ENCODE results near the gene C4orf36.
A peak's percentile ranks its signal among the peaks of the same experiment; 100 is the strongest.
"Not testable (repeated sequence)": the region's sequence is repeated elsewhere in the genome, so short reads cannot be mapped to it uniquely, and the experiment has no call there.

Gene C4orf36

DNA sequence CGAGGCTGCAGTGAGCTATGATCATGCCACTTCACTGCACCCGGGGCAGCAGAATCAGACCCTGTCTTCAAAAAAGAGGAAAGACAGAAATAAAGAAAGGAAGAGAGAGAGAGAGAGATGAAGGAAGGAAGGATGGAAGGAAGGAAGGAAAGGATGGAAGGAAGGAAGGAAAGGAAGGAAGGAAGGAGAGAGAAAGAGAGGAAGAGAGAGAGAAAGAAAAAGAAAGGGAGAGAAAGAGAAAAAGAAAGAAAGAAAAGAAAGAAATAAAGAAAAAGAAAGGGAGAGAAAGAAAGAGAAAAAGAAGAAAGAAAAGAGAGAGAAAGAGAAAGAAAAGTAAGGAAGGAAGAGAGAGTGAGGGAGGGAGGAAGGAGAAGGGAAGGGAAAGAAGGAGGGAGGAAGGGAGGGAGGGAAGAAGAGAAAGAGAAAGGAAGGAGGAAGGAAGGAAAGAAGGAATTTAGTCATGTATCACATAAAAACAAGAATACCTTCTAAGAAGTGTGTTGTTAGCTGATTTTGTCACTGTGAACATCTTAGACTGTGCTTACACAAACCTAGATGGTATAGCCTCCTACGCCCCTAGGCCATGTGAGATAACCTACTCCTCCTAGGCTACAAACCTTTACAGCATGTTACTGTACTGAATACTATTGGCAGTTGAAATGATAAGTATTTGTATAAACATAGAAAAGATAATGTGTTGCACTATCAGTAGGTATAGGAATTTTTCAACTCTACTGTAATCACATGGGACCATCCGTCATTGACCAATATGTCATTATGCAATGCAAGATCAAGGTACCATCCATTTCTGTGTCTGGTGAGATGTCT, 25.2 kb upstream of the C4orf36 start:
- DNase-seq (ENCODE audit: low read depth in 2 of 2), result no peak

DNA sequence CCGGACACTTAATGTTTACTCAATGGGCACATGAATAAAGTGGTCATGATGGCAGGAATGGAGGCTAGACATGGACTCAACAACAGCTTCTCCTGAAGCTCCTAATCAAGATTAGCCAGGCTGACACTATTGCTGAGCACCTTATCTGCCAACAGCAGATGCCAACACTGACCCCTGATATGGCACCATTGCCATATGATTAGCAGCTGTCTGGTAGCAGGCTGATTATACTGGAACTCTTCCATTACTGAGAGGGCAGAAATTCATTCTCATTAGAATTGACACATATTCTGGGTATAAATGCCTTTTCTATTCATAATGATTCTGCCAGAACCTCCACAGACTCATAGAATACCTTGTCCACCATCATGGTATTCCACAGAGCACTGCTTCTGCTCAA, 24.2 kb upstream of the C4orf36 start:
- no peak for DNase-seq (ENCODE audit: low read depth in 2 of 2)

DNA sequence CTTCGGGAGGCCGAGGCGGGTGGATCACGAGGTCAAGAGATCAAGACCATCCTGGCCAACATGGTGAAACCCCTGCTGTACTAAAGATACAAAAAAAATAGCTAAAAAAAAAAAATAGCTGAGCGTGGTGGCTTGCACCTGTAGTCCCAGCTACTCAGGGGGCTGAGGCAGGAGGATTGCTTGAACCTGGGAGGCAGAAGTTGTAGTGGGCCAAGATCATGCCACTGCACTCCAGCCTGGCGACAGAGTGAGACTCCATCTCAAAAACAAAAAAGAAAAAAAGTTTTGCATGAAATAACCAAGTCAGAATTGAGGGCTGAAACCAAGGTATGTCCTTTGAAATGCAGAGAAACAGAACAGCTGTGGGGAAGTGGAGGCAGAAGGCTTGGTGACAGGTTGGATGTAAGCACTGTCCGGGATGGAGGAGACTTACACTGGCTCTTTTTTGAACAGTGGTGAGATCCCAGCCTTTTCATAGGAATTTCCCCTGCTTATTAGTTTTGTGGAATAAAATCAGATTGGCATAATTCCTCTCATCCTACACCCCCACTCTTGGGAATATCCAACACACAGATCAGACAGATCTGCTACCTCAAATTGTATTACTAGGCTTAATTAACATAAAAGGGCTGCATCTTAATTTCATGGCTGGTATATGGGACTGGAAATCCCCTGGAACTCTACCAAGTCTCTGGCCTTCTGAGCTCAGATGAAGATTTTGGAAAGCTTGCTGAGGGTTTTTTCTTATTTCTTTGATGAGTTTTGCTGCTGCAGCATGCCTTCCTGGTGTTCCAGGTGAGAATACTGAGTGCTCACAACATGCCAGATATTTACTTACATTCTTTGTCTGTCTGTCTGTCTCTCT, 18.8 kb upstream of the C4orf36 start:
- no peak for DNase-seq (ENCODE audit: low read depth in 2 of 2)

DNA sequence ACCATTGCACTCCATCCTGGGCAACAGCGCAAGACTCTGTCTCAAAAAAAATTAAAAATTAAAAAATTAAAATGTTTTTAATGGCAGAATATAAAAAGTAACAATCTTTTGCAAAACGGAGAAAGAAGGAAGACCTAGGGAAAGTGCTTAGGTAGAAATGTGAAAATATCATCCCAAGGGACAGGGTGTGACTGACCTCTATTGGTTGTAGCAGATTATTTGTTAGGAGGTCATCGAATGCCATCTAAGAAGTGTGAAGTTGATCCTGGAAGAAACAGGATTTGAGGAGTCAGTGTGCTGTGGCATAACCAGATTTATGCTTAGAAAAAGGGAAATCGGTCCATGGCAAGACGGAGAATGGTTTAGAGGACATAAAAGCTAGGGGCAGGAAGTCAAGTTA, 18.1 kb upstream of the C4orf36 start:
- no peak for DNase-seq (ENCODE audit: low read depth in 2 of 2)

DNA sequence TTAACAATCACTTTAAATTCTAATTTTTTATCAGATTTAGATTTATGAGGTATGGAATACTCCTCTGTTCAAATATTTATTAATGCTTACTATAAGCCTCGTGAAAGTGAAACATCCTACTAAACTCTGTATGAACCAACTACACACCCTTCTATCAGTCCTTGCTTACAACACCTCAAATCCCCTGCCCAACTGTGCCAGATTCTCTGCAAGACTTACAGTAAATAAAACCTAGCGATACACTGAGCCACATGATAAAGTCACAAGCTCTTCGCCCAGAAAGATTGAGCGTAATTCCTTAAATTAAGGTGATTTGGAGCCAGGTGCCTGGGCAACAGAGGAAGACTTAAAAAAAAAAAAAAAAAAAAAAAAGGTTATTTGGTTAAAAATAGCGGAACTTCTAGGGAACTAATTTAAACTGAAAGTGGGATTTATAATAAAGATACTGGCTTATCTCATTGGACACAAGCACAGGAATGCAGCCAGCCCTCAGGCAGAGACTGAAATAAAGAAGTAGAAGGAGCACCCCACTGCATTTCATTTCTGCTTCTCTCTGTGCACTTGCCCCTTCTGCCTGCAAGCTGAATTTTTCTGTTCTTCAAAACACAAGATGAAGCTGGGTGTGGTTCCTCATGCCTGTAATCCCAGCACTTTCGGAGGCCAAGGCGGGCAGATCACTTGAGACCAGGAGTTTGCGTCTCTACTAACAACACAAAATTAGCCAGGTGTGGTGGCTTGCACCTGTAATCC, 17.5 kb upstream of the C4orf36 start:
- no peak for DNase-seq (ENCODE audit: low read depth in 2 of 2)

DNA sequence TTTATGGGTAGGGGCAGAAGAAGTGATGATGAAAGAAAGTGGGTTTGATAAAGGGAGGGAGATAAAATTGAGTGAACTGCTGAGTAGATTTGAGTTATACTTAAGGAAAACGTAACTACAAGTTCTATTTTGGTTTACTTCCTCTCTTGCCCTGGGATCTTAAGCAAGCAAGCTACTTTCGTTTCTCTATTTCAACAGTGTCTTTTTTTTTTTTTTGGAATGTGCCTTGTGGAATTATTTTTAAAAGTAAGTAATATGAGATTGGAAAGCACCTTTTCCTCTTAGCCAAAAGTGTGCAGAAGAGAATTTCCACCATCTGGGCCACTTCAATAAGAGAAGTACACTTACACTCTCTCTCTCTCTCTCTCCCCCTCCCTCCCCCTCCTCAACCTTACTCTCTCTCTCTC, 16.0 kb upstream of the C4orf36 start:
- no peak for DNase-seq (ENCODE audit: low read depth in 2 of 2)

DNA sequence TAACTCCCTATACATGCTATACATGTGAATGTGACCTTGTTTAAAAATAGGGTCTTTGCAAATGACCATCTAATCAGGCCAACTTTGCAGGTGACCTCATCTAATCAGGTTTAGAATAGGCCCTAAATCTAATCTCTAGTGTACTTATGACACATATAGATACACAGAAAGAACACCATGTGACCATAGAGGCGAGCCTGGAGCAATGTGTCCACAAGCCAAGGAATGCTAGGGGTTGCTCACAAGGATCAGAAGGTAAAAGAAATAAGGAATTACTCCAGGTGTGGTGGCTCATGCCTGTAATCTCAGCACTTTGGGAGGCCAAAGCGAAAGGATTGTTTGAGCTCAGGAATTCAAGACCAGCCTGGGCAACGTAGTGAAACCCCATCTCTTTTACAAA, 9.6 kb upstream of the C4orf36 start:
- DNase-seq (ENCODE audit: low read depth in 2 of 2), result no peak

DNA sequence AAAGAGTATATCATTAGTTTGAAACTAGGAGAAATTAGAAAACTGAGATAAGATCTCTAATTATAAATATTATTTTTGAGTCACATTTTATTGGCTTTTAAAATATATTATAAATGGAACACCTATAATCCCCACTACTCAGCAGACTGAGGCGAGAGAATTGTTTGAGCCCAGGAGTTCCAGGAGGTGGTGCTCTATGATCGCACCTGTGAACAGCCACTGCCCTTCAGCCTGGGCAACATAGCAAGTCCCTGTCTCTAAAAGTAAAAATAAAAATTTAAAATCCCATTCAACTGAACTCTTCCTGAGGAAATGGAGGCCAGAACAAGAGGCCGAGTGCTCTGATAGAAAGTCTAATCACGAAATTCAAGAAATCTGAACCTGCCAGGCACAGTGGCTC, 6.3 kb upstream of the C4orf36 start:
- no peak for DNase-seq (ENCODE audit: low read depth in 2 of 2)

DNA sequence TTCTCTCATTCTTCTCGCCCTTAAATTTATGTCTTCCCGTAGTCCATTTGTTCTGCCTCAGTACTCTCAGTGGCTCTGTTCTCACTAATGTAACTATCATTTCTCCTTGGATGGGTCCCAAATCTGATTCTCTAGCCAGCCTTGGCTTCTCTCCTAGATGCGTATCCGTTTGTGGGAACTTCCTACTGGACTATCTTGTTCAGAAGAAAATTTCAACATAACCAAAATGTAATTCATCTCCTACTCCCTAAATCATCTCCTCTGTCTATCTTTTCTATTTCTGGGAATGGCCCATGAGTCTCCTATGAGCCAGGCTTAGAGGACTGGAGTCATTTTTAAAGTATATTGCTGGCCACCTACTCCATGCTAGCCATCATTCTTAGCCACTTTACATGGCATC, 4.4 kb upstream of the C4orf36 start:
- DNase-seq (ENCODE audit: low read depth in 2 of 2), result no peak

DNA sequence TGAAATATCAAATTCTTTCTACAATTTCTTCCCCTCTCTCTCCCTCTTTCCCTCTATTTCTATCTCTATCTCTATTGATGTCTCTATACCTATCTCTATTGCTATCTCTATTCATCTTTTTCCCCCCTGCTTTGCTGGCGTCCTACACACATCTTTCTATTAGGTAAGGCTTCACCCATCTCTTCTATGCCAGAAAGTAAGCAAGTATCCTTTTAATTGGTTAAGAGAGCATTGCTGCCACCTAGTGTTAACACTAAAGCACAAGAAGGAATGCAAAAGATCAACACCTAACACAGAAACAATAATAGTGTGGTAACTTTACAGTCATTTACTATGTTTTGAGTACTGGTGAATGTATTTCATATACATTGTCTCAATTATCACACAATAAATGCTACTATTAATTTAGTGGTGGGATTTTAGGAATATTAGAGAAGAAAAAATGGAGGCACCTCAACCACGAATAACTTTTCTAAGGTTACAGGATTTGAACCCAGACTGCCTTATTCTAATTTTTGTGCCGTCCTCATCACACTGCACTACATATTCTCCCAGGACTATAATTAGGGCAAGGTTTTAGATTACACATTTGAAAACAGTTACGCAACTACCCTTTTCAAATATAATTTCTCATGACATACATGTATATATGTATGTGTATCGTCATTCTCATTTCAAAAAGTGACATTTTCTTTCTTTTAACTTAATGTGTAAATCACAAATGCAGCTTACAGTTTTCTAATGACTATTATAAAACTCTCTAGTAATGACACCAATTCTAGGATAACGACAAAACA, 3.7 kb upstream of the C4orf36 start:
- DNase-seq (ENCODE audit: low read depth in 2 of 2), result peak; percentile 62 to 66

DNA sequence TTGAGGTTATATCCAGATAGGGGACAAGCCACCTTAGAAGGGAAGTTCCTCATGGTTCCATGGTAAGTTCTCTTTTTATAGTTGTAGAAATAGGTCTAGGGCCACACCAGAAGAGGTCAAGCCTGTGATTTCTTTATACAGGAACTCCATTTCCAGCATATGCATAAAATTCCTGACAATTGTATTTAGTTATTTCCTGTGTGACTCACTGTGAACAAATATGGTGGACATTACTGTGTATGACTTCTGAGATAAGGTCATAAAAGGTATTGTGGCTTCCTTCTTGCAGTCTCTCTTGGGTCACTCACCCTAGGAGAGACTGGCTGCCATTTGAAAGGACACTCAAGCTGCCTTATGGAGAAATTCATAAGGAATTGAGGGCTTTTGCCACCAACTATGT, 2.2 kb upstream of the C4orf36 start:
- DNase-seq (ENCODE audit: low read depth in 2 of 2), result no peak

DNA sequence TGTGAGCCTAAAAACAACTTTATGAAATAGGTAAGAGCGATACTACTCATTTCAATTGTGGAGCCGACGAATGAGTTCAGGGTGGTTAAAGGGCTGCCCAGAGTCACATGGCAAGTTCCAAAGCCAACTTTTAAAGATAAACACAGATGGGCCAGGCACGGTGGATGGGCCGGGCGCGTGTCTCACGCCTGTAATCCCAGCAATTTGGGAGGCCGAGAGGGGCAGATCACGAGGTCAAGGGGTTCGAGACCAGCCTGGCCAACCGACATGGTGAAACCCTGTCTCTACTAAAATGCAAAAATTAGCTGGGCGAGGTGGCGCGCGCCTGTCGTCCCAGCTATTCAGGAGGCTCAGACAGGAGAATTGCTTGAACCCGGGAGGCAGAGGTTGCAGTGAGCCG, 914 bp upstream of the C4orf36 start:
- DNase-seq (ENCODE audit: low read depth in 2 of 2), result no peak

DNA sequence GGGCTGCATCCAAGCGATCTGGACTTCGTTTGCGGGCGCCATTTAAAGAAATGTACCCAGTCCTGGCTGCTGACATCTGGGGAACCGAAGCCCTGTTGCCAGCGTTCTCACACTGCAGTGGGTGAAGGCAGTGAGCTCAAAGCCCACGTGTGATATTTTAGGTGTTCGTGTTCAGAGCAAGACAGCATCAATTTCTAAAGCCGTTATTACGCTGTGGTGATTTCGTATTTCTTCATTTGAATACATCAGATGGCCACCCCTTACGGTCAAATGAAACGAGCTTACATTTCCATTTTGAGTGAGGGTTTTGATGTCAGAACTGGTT, 376 bp upstream of the C4orf36 start:
- no peak for DNase-seq (ENCODE audit: low read depth in 2 of 2)

DNA sequence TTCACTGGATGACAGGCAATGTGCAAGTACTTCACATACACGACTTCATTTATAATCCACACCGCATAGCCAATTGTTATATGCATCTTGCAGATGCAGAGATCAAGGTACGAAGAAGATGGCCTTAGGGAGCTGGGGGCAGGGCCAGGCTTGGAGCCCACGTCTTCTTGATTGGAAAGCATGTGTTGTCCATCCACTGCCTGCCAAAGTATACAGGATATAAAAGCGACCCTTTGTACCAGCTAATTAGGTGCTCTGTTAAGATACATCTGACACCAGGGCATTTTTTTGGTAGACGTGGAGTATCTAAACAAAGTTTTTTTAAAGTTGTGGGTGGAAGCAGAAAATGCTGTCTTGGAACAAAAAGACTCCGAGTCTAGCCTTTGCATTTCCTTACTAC, 1.4 kb downstream of the C4orf36 start:
- no peak for DNase-seq (ENCODE audit: low read depth in 2 of 2)

DNA sequence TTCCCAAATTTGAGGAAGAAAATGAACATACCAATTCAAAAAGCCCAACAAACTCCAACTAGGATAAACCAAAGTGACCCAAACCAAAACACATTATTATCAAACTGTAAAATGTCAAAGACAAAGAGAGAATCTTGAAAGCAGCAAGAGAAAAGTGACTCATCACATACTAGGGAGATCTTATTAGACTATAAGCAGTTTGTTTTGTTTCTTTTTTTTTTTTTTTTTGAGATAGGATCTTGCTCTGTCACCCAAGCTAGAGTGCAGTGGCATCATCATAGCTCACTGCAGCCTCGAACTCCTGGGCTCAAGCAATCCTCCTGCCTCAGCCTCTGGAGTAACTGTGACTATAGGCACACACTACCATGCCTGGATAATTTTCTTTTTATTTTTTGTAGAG, 12.6 kb downstream of the C4orf36 start:
- DNase-seq (ENCODE audit: low read depth in 2 of 2), result no peak

DNA sequence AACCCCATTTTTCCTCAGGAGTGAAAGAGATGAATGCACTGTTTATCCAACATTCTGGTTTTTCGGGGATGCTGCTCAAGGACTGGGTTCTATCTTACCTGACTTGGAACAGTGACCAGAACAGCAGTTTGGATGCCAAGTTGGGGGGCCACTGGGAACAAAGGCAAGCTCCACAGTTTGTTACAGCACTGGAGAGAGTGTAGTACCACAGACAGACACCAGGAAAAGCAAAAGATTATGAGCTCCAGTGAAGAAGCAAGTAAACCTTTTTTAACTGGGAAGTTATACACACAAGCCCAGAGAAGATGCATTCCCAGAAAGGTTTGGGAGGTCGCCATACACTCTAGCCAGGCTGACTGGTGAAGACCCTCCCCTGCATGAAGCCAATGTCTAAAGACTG, 13.6 kb downstream of the C4orf36 start:
- no peak for DNase-seq (ENCODE audit: low read depth in 2 of 2)

DNA sequence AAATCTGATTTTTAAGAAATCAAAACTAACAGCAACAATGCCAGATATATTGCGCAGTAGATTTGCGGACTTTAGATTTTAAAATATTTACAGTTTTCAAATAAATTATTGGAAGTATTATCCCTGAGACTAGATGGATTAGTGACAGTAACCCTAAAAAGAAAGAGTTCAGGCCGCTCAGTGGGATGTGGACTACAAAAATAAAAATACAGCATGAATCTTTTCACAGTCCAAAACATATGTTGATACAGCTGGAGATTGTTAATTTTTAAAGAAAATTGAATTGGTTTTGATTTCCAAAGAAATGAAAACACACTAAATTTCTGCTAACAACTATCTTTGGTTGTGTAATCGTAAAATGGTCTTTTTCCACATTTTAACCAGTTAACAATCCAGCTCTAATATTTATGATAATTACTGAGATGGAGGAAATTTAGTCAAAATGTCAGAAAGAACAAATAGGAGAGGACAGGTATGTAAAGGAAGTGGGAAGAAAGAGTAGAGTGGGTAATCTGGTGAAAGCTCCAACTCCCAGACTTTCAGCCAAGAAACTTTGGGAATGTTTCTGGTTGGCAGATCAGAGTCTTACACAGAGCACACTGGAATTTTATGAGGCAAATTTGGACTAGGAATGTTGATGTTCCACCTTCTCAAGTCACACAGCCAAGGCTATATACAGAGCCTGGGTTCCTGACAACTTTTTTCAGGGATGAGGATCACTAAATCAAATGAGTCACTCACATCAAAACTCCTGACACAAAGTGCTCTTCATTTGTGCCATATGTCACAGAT, 15.1 kb downstream of the C4orf36 start:
- no peak for DNase-seq (ENCODE audit: low read depth in 2 of 2)

DNA sequence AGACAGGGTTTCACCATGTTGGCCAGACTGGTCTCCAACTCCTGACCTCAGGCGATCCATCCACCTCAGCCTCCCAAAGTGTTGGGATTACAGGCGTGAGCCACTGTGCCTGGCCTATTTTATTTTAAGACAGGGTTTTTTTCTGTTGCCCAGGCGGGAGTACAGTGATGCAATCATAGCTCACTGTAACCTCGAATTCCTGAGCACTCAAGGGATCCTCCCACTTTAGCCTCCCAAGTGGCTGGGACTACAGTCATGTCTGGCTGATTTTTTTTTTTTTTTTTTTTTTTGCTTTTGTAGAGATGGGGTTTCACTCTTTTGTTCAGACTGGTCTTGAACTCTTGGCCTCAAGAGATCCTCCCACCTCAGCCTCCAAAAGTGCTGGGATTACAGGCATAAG, 16.8 kb downstream of the C4orf36 start:
- not testable (repeated sequence) for DNase-seq (ENCODE audit: low read depth in 2 of 2)

DNA sequence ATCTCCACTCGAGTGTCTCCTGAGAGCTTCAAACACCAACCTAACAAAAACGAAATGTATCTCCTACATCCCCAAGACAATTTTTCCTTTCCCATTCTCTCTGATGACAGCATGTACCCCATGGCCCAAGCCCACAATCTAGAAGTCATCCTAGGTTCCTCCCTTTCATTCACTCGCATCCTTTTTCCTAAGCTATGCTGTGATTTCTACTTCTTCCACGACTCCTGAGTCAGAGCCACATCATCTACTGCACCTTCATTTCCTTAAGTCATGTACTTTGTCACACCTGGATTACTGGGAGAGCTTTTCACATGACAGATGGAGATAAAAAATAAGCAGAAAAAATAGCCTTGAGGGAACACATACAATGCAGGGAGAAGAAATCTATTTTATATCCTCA, 20.1 kb downstream of the C4orf36 start:
- DNase-seq (ENCODE audit: low read depth in 2 of 2), result no peak

DNA sequence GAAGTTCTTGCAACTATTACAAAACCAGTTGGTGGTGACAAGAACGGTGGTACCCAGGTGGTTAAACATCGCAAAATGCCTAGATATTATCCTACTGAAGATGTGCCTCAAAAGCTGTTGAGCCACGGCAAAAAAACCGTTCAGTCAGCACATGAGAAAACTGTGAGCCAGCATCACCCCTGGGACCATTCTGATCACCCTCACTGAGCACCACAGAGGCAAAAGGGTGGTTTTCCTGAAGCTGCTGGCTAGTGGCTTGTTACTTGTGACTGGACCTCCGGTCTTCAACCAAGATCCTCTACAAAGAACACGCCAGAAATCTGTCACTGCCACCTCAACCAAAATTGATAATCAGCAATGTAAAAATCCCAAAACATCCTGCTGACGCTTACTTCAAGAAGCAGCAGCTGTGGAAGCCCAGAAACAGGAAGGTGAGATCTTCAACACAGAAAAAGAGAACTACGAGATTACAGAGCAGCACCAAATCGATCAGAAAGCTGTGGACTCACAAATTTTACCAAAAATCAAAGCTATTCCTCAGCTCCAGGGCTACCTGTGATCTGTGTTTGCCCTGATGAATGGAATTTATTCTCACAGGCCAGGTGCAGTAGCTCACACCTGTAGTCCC, 21.7 kb downstream of the C4orf36 start:
- no peak for DNase-seq (ENCODE audit: low read depth in 2 of 2)

Data from fibroblast of skin of left quadriceps (primary cell).